Raji (cell line): Measurements from ENCODE around the gene RBM10.

Source experiments
- POLR2A ChIP-seq: IDR thresholded peaks from 2 replicates; pipeline ENCODE4 v1.6.1; 2011; ENCODE audit warnings: low read depth, low read length, control low read depth; ENCODE audit not compliant: insufficient read depth

RBM10 gene

DNA sequence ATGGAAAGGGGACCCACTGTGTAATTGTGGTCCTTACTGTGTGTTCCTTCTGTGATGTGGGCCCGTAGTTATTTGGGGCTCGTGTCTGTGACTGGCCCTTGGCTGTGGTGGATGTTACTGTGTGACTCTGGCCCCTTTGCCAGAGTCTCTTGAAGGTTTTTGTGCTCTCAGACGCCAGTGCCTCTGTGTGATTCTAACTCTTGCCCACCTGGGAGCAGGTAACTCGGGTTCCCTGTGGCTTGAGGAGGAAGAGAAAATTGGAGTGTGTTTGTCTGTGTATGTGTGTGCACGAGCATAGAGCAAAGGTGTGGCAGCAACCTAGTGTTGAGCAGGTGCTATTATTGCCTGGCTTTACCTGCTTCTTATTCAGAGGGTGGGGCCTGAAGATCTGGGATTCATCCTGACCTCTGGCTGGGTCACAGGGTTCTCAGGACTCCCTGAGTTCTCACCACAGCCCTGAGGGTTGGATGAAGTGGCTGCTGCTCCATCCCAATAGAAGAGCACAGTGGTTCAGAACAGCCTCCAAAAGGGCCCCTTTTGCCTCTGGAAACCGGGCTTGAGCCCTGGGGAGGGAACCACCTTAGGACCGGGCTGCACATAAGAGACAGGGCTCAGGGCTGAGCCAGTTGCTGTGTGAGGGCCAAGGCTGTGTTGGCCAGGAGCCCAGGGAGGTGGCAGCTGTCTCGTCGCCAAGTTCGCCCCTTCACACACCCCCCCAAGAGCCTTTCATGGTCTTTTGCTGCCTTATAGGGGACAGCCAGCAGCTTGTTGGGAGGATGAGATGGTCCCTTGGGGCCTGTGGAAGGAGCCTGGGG lies 1.3 kb downstream of the RBM10 start:
- no peak for TF ChIP-seq POLR2A

DNA sequence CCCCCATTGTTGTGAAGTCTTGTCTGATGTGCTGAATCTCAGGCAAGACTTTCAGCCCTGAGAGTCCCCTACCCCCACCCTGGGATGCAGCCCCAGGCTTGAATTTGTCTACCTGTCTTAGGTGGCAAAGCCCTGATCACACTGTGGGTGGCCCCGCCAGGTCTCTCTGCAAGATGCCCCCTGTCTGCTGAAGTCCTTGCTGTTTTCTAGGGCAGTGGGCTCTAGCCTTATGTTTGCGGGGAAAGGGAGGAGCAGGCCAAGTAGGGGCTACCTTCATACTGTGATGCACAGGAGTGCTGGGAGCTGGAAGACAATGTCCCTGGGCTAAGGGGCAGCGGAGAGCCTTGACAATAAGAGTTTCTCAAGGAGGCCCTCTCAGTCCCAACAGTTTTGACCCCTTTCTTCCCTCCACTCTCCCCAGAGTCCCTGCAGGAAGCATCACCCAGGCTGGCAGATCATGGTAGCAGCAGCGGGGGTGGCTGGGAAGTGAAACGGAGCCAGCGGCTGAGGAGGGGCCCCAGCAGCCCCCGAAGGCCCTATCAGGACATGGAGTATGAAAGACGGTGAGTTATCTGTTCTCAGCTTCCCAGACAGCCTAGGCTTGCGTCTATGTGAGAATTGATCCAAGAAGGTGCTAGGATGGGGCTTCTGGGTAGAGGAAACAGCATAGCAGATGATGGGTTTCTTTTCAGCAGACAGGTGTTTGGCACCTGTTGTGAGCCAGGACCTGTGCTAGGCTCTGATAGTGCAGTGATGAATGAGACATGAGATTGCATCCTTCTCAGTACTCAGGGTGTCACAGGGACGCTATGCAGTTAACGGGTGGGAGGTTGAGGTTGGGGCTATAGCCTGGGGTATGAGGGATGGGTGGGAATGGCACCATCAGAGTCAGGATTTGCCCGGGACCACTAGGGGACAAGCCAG lies 2.2 kb downstream of the RBM10 start:
- TF ChIP-seq POLR2A = no peak

DNA sequence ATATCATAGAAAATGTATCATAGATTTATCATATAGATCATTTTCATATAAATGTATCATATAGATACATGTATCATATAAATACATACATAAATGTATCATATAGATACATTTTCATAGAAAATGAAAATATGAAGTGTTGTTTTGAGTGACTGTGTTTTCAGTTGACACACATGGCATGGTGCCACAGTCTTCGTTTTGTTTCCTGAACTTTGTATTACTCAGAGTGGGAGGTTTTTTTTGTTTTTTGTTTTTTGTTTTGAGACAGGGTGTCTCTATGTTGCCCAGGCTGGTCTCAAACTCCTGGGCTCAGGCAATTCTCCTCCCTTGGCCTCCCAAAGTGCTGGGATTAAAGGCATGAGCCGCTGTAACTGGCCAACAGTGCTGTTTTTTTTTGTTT lies 3.9 kb downstream of the RBM10 start:
- TF ChIP-seq POLR2A = no peak

DNA sequence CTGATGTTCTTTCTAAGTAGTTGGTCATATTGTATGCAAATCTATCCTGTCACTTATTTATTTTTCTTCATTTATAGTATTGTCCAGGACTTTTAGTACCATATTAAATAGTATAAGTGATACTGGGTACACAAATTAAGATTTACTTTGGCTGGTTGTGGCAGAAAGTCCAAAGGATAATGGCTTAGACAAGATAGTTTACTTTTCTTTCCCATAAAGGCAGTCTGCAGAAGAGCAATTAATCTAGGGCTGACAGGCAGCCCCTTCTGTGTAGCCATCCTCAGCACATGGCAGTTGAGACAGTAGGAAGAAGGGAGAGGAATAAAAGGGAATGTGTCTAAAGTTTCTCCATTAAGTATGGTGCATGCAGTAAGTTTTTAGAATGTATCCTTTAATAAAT lies 6.4 kb downstream of the RBM10 start:
- TF ChIP-seq POLR2A = no peak

DNA sequence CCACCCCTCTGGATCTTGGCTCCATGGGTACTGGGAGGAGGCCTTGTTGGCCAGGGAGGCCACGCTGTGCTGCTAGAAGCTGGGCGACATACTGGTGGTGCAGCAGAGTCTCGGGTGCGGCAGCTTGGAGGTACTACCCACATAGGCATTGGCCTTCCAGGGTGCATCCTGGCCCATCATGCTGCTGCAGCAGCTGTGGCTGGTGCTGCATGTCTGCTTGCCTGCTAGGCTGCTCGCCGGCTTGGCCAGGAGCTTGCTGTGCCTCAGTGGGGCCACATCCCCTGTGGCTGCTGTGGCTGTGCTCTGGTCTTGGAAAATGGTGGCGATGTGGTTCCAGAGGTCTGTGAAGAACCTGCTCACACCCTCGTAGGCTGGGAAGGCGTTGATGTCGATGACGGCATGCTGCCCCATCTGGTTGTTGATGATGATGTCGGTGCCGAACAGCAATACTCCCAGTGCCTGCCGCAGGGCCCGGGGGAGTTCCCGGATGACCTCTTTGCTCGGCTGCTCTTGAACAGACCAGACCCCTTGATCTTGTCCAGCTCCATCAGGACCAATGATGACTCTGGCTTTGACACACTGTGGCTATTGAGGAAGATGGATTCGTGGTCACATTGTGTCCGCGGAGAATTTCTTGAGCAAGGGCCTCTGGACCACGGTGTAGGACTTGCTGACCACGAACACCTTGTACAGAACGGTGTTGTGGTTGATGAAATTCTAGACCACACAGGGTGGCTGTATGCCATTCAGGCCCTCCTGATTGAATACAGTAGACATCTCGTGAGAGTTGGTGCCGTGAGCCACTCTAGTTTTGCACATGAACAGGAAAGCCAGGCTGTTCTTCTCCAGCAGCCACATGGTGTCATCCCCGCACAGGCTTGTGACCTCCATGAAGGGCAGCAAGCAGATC lies 11.8 kb downstream of the RBM10 start:
- no peak for TF ChIP-seq POLR2A

DNA sequence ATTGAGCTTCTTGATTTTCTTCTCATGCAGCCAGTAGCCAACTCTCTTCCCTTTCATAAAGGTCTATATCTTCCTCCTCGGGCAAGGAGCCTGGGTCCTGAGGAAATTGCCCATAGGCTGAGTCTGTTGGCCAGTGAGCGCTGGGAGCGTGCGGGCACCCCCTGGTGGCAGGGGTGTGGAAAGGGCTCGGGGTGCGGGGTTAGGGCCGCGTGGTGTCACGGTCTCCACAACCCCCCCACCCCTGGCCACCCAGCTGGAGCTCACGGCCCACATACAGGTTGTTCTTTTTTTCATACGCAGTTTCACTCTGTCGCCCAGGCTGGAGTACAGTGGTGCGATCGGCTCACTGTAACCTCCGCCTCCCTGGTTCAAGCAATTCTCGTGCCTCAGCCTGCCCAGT lies 13.1 kb downstream of the RBM10 start:
- TF ChIP-seq POLR2A = no peak

DNA sequence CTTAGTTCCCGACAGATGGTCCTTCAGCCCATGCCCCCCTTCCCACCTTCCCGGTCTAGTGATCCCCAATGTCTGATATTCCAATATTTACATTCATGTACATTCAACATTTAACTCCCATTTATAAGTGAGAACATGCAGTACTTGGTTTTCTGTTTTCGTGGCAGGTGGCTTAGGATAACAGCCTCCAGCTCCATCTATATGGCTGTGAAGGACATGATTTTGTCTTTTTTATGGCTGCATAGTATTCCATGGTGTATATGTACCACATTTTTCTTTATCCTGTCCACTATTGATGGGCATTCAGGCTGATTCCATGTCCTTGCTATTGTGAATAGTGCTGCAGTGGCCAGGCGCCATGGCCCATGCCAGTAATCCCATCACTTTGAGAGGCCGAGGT lies 13.8 kb downstream of the RBM10 start:
- no peak for TF ChIP-seq POLR2A

DNA sequence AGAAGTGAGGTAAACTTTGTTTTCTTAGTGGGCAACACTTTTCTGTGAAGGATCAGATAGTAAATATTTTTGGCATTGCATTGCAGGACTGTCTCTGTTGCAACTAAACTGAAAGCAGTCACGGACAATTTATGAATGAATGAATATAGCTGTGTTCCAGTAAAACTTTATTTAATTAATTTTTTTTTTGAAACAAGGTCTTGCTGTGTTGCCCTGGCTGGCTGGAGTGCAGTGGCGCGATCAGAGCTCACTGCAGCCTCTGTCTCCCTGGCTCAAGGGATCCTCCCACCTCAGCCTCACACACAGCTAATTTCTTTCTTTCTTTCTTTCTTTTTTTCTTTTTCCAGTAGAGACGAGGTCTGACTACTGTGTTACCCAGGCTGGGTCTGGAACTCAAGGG lies 15.8 kb downstream of the RBM10 start:
- no peak for TF ChIP-seq POLR2A

DNA sequence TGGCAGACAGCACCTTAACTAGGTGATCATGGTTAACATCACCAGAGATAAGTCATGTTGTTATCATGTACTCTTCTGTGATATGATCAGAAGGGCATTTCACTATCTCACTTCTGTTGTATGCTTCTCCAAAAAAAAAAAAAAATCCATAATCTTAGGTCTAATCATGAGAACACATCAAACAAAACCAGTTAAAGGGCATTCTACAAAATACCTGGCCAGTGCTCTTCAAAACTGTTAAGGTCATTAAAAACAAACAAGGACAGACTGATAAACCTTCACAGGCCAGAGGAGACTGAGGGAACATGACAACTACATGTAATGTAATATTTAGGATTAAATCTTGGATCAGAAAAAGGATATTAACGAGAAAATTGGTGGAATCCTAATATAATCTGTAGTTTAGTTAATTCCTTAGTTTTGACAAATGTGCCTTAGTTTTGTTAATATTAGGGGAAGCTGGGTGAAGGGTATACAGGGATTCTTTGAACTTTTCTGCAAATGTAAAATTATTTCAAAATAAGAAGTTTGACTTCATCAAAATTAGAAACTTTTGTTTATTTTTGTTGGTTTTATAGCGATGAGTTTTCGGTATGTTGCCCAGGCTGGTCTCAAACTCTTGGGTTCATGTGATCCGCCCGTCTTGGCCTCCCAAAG lies 18.0 kb downstream of the RBM10 start:
- no peak for TF ChIP-seq POLR2A

DNA sequence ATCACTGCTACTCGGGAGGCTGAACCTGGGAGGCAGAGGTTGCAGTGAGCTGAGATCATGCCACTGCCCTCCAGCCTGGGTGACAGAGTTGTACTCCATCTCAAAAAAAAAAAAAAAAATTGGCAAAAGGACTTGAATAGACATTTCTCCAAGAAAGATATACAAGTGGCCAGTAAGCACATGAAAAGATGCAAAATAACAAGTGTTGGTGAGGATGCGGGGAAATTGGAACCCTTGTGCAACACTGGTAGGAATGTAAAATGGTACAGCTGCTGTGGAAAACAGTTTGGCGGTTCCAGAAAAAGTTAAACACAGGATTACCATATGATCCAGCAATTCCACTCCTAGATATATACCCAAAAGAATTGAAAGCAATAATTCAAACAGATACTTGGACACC lies 19.4 kb downstream of the RBM10 start:
- TF ChIP-seq POLR2A = no peak

DNA sequence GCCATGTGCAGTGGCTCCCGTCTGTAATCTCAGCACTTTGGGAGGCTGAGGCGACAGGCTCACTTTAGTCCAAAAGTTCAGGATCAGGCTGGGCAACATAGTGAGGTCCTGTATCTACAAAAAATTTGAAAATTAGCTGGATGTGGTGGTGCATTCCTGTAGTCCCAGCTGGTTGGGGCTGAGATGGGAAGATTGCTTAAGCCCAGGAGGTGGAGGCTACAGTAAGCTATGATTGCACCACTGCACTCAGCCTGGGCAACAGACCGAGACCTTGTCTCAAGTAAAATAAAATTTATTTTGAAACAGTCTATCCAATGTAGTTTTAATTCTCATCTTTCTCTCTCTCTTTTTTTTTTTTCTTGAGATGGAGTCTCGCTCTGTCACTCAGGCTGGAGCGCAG lies 21.1 kb downstream of the RBM10 start:
- no peak for TF ChIP-seq POLR2A

DNA sequence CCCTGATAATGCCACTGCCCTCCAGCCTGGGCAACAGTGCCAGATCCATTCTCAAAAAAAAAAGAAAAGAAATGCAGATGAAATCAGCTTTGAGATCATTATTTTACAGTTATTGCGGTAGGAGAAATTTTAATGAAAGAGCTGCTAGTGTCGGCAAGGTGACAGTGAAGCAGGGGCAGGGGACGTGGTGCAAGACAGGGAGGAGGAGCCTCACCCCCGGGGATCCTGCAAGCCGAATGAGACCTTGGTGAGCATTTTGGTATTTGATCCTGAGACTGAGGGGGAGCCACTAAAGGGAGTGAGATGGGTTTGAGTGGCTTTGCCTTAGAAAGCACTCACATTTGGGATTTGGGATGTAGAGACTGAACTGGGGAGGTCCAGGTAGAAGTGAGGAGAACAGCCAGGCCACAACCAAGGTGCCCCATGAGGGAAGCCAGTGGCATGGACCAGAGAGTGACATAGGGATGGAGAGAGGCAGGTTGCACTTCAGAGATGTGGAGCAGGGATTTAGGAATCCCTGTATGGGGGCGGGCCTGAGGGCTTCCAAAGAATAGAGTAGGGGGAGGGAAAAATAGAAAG lies 23.6 kb downstream of the RBM10 start:
- TF ChIP-seq POLR2A = no peak

DNA sequence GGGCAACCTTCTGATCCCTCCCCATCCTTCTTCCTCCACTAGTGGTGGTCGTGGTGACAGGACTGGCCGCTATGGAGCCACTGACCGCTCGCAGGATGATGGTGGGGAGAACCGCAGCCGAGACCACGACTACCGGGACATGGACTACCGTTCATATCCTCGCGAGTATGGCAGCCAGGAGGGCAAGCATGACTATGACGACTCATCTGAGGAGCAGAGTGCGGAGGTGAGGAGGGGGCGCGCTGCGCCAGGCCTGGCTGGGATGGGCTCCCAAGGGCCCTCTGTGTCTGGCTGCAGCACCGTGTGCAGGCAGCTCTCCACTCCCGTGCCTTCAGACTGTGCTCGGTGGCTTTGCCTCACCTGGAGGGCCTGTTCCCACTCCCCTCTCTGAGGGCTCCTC lies 24.3 kb downstream of the RBM10 start:
- TF ChIP-seq POLR2A = no peak

DNA sequence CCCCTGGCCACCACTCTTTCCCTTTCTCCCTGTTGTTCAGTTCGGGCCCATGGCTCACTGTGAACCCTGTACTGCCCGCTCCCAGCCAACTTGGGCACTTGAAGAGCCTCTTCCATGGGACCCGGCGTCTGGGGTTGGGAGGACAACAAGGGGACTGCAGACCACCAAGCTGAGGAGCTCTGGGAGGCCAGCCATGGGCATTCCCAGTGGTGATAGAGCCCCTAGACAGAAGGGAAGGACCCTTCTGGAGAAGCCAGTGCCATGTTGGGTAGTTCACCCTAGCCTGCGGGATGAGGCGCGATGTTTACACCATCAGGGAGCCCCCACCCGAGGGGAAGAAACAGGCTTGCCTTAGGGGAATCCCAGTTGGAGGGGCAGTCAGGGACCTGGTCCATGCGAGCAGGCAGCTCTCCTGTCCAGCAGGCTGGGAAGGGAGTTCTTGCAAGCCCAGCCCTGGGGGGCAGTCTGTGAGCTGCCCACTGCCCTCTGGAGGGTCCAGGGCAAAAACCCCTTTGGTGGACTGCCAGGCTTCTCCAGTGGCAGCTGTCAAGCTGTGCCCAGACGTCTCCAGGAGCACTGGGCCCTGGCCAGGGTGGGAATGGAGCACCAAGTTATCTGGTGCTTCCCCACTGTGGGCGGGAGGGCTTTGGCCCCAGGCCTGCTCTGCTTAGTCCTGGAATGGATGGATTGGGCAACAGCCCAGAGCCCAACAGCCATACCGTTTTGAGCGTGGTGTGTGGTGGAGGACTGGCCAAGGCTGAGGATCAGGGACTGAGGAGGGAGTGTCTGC lies 24.9 kb downstream of the RBM10 start:
- TF ChIP-seq POLR2A = no peak
